Right lobe of liver (tissue), 6 donors: ENCODE measurements around the gene CLIP2. TPM values are rescaled to one million over a fixed set of nuclear protein-coding genes. Genes with fewer than 3 reads are reported as not detected.
"Not testable (repeated sequence)": the region's sequence is repeated elsewhere in the genome, so short reads cannot be mapped to it uniquely, and the experiment has no call there.

ENCODE experiments used
- ATAC-seq, 4 donors: fragments of 200-7000 bp; cut with Tn5 transposase; one replicate each; pipeline ENCODE4 v1.9.1; 2020; ENCODE audit warnings: mild to moderate bottlenecking in 4 of 4, moderate library complexity in 4 of 4
- DNase-seq, 3 donors: peaks; one replicate each; pipeline ENCODE4 v3.0.0-alpha.2; 2020
- H3K27ac ChIP-seq, 3 donors: fragments of 200-600 bp; one replicate each; pipeline ENCODE4 v1.8.0; 2022
- H3K27me3 ChIP-seq, 2 donors: fragments of 200-600 bp; one replicate each; pipeline ENCODE4 v1.8.0; 2022
- H3K36me3 ChIP-seq, 4 donors: fragments of 200-600 bp; sonication (generic) in 1 of 4; one replicate each; pipeline versions ENCODE4 v1.5.1 to v1.8.0; 2017 to 2022; ENCODE audit warnings: control low read depth in 1 of 4
- H3K4me1 ChIP-seq, 4 donors: fragments of 200-600 bp; sonication (generic) in 1 of 4; one replicate each; pipeline versions ENCODE4 v1.5.1 to v1.8.0; 2017 to 2022; ENCODE audit warnings: control low read depth in 1 of 4
- H3K4me3 ChIP-seq, 3 donors: fragments of 200-600 bp; one replicate each; pipeline ENCODE4 v1.8.0; 2022
- H3K9me3 ChIP-seq, 4 donors: fragments of 200-600 bp; sonication (generic) in 1 of 4; one replicate each; pipeline versions ENCODE4 v1.5.1 to v1.8.0; 2017 to 2022; ENCODE audit warnings: control low read depth in 1 of 4
- POLR2A ChIP-seq: fragments of 450-650 bp; IDR thresholded peaks from one replicate; pipeline ENCODE4 v1.6.1; 2017; ENCODE audit warnings: antibody characterized with exemption, mild to moderate bottlenecking
- WGBS: methylation state at CpG from one replicate; pipeline ENCODE4 v1.1.6; 2018; ENCODE audit warnings: low coverage, low lambda C conversion rate; ENCODE audit not compliant: insufficient coverage; ENCODE audit errors: missing lambda C conversion rate; 5-methylcytosine and 5-hydroxymethylcytosine counted together
- intact Hi-C, 2 donors: fragments of 100-400 bp; cut with DNase I; formaldehyde crosslinking; loops; one replicate each; pipeline versions ENCODE4 v1.11.2 to v1.14.1; 2022
- total RNA-seq, 6 experiments: library from RNA; depleted of rRNA in 2 of 6; stranded (reverse); fragments of >200 nt in 2 of 6; fragmentation: NEBNext Ultra II Directional in 3 of 6; extraction: Animal tissue kit (Norgen Biotek cat#: 25700) in 3 of 6; gene quantifications; one replicate each; pipeline versions ENCODE4 v1.1.0 to v1.2.4, GENCODE V29; 2016 to 2023
- TF ChIP-seq, protein P1 (sequence below), 4 donors: fragments of 200-600 bp in 3 of 4; fragments of 450-650 bp in 1 of 4; IDR thresholded peaks; one replicate each; pipeline versions ENCODE4 v1.5.1 to v1.8.0; 2016 to 2022; ENCODE audit warnings: antibody characterized with exemption in 4 of 4, mild to moderate bottlenecking in 2 of 4
- donor health status: DM: no; HTN: yes; CAD: no.
- donor health status: DM: no; HTN: no; CAD: no.
- donor health status: DM: no; HTN: no; CAD: no.
- donor health status: DM: no; HTN: yes; CAD: no.
- donor health status: DM: no; HTN: yes; CAD: no.

Gene CLIP2
- total RNA-seq, 6 experiments from 2014 or later, result 2.8 to 6.8 (median 4.2) TPM

- no peaks in the 10 kb centered on the region for H3K27me3 ChIP-seq
- TF ChIP-seq, protein P1, sequence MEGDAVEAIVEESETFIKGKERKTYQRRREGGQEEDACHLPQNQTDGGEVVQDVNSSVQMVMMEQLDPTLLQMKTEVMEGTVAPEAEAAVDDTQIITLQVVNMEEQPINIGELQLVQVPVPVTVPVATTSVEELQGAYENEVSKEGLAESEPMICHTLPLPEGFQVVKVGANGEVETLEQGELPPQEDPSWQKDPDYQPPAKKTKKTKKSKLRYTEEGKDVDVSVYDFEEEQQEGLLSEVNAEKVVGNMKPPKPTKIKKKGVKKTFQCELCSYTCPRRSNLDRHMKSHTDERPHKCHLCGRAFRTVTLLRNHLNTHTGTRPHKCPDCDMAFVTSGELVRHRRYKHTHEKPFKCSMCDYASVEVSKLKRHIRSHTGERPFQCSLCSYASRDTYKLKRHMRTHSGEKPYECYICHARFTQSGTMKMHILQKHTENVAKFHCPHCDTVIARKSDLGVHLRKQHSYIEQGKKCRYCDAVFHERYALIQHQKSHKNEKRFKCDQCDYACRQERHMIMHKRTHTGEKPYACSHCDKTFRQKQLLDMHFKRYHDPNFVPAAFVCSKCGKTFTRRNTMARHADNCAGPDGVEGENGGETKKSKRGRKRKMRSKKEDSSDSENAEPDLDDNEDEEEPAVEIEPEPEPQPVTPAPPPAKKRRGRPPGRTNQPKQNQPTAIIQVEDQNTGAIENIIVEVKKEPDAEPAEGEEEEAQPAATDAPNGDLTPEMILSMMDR (IDR thresholded peaks at IDR 0.05), result no peak
- no peak for TF ChIP-seq POLR2A
- H3K36me3 ChIP-seq, result no peaks in the 10 kb centered on the region
- WGBS, result 95% methylated on average over 6 of the region's 8 CpGs
- no peaks in the 10 kb centered on the region for H3K4me1 ChIP-seq
- H3K9me3 ChIP-seq, result no peaks in the 10 kb centered on the region
- intact Hi-C loops, result no loop called here
- ATAC-seq (no peak), DNase-seq (no peak)
- no peak overlapping the region for H3K4me3 ChIP-seq
- no peak overlapping the region for H3K27ac ChIP-seq
Measured at GRCh38 chr7:74318043-74318442, 28.8 kb downstream of the CLIP2 start.

GRCh38 chr7:74320645-74321221, 31.5 kb downstream of the CLIP2 start:
- no peak for DNase-seq
- Histone ChIP-seq H3K9me3 (no peaks in the 10 kb centered on the region), H3K4me3 (no peak overlapping the region), H3K27me3 (no peaks in the 10 kb centered on the region), H3K27ac (no peak overlapping the region), H3K4me1 (no peaks in the 10 kb centered on the region), H3K36me3 (no peaks in the 10 kb centered on the region)
- TF ChIP-seq, protein P1 (IDR thresholded peaks at IDR 0.05), result no peak
- no peak for TF ChIP-seq POLR2A
- no peak for ATAC-seq
- intact Hi-C loops, result loop anchor here in 1 of 2 donors (10.0 kb wide), 1 partner anchor 54 kb away; no protein-coding TSS in a partner anchor
- 40% methylated on average over 4 of the region's 9 CpGs for WGBS

GRCh38 chr7:74322892-74323291, 33.7 kb downstream of the CLIP2 start:
- not testable (repeated sequence) for H3K4me1 ChIP-seq, ATAC-seq, H3K27ac ChIP-seq, H3K27me3 ChIP-seq, H3K4me3 ChIP-seq, H3K9me3 ChIP-seq, DNase-seq, H3K36me3 ChIP-seq
- 91% methylated on average over 8 of the region's 9 CpGs for WGBS
- intact Hi-C loops, result loop anchor here in 1 of 2 donors (10.0 kb wide), 1 partner anchor 52 kb away; no protein-coding TSS in a partner anchor

GRCh38 chr7:74324531-74325209, 35.5 kb downstream of the CLIP2 start:
- H3K27me3 ChIP-seq, result no peaks in the 10 kb centered on the region
- no peaks in the 10 kb centered on the region for H3K4me1 ChIP-seq
- no peak for DNase-seq
- TF ChIP-seq, protein P1 (IDR thresholded peaks at IDR 0.05), result no peak
- no peak for TF ChIP-seq POLR2A
- H3K27ac ChIP-seq, result no peak overlapping the region
- intact Hi-C loops, result loop anchor here in 1 of 2 donors (10.0 kb wide), 1 partner anchor 50 kb away; no protein-coding TSS in a partner anchor
- no peaks in the 10 kb centered on the region for H3K36me3 ChIP-seq
- 40% methylated on average over 1 of the region's 12 CpGs for whole genome bisulfite sequencing
- no peak overlapping the region for H3K4me3 ChIP-seq
- peak in 1 of 4 donors; percentile 14 for ATAC-seq
- no peaks in the 10 kb centered on the region for H3K9me3 ChIP-seq

DNA sequence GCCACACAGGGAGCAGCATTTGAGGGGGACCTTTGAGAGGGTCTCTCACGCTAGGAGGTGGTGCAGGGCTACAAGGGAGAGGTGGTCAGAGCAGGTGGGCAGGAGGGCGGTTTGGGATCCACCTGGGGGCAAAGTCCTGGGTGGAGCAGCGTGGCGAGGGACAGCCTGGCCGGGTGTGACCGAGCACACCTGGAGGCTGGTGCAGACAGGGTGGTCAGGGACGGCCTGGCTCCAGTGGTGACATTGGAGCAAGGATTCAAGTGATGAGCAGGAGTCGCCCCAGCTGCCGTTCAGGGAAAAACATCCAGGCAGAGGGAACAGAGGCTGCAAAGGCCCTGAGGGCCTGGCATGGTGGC, 36.0 kb downstream of the CLIP2 start:
- DNase-seq, result no peak
- Histone ChIP-seq H3K9me3 (no peaks in the 10 kb centered on the region), H3K4me3 (no peak overlapping the region), H3K27ac (no peak overlapping the region), H3K36me3 (no peaks in the 10 kb centered on the region), H3K4me1 (no peaks in the 10 kb centered on the region), H3K27me3 (no peaks in the 10 kb centered on the region)
- 0% methylated on average over 1 of the region's 9 CpGs for WGBS
- TF ChIP-seq, protein P1 (IDR thresholded peaks at IDR 0.05), result no peak
- TF ChIP-seq POLR2A, result no peak
- peak in 1 of 4 donors; percentile 30 for ATAC-seq
- intact Hi-C loops, result loop anchor here in 1 of 2 donors (10.0 kb wide), 1 partner anchor 50 kb away; no protein-coding TSS in a partner anchor
